Vagina (tissue), 2 donors: ENCODE measurements around the gene ESPN. TPM values are rescaled to one million over a fixed set of nuclear protein-coding genes. Genes with fewer than 3 reads are reported as not detected.

Source experiments
- DNase-seq, 2 donors: peaks; one replicate each; pipeline ENCODE4 v3.0.0-alpha.2; 2017; ENCODE audit errors: extremely low spot score in 2 of 2
- H3K27ac ChIP-seq: fragments of 200-600 bp; sonication (generic); one replicate; pipeline ENCODE4 v1.5.1; 2019
- H3K27me3 ChIP-seq: fragments of 200-600 bp; sonication (generic); one replicate; pipeline ENCODE4 v1.5.1; 2019
- H3K36me3 ChIP-seq, 2 donors: fragments of 200-600 bp; sonication (generic); one replicate each; pipeline ENCODE4 v1.5.1; 2017 to 2019
- H3K4me1 ChIP-seq: fragments of 200-600 bp; sonication (generic); one replicate; pipeline ENCODE4 v1.5.1; 2019
- H3K4me3 ChIP-seq, 2 donors: fragments of 200-600 bp; sonication (generic); 1 replicate in 1 of 2; 2 replicates in 1 of 2; pipeline ENCODE4 v1.5.1; 2016 to 2019
- H3K9me3 ChIP-seq: fragments of 200-600 bp; sonication (generic); one replicate; pipeline ENCODE4 v1.5.1; 2019
- CTCF ChIP-seq, 3 experiments: fragments of 450-650 bp in 2 of 3; fragments of 200-600 bp in 1 of 3; sonication (generic) in 1 of 3; IDR thresholded peaks; one replicate each; pipeline ENCODE4 v1.5.1; 2017 to 2019; ENCODE audit warnings: antibody characterized with exemption in 3 of 3, mild to moderate bottlenecking in 2 of 3, moderate library complexity in 2 of 3
- POLR2A ChIP-seq, 2 donors: fragments of 450-650 bp; IDR thresholded peaks; one replicate each; pipeline ENCODE4 v1.6.1; 2017; ENCODE audit warnings: antibody characterized with exemption in 2 of 2, mild to moderate bottlenecking in 2 of 2, moderate library complexity in 2 of 2
- POLR2AphosphoS5 ChIP-seq, 2 donors: sonication (generic); formaldehyde crosslinking; IDR thresholded peaks; one replicate each; pipeline ENCODE4 v1.9.0; 2017; ENCODE audit warnings: antibody characterized with exemption in 2 of 2, mild to moderate bottlenecking in 2 of 2, low read depth in 1 of 2; ENCODE audit not compliant: insufficient read depth in 1 of 2
- intact Hi-C: fragments of 100-400 bp; cut with DNase I; formaldehyde crosslinking; loops from one replicate; pipeline ENCODE4 v1.15.1; 2023
- total RNA-seq: library from RNA; depleted of rRNA; stranded (reverse); fragments of >200 nt; gene quantifications from one replicate; pipeline ENCODE4 v1.2.3, GENCODE V29; 2016

Gene ESPN
- total RNA-seq, 1 donor from 2014 or later = 77.1 TPM

- Histone ChIP-seq H3K4me3 (peak within 1 kb of the TSS; percentile 47), H3K27me3 (peaks cover 10% of the 10 kb centered on the region), H3K4me1 (peaks cover 45% of the 10 kb centered on the region), H3K9me3 (no peaks in the 10 kb centered on the region), H3K27ac (peak within 1 kb of the TSS; percentile 15), H3K36me3 (no peaks in the 10 kb centered on the region)
- DNase-seq = no peak
- intact Hi-C loops = no loop called here
- TF ChIP-seq POLR2A (IDR thresholded peaks at IDR 0.05) = no peak
- TF ChIP-seq POLR2AphosphoS5 (IDR thresholded peaks at IDR 0.05; ENCODE audit: insufficient read depth in 1 of 2, low read depth in 1 of 2) = no peak
- TF ChIP-seq CTCF (IDR thresholded peaks at IDR 0.05) = no peak
These were observed 4.6 kb upstream of the ESPN start, which contains the start of gene HES2 for GRCh38 chr1:6419804-6420453. HES2 (minus strand) TSS chr1:6419919; CDS start chr1:6419820, 99 bp downstream.

GRCh38 chr1:6420454-6421042 is 4.0 kb upstream of the ESPN start:
- Histone ChIP-seq H3K4me3 (peak overlapping the region; percentile 47), H3K27ac (no peak overlapping the region), H3K9me3 (no peaks in the 10 kb centered on the region), H3K4me1 (peaks cover 51% of the 10 kb centered on the region), H3K36me3 (no peaks in the 10 kb centered on the region), H3K27me3 (peaks cover 16% of the 10 kb centered on the region)
- no peak for DNase-seq
- intact Hi-C loops = no loop called here
- TF ChIP-seq CTCF (IDR thresholded peaks at IDR 0.05) = no peak
- TF ChIP-seq POLR2AphosphoS5 (IDR thresholded peaks at IDR 0.05; ENCODE audit: insufficient read depth in 1 of 2, low read depth in 1 of 2) = no peak
- TF ChIP-seq POLR2A (IDR thresholded peaks at IDR 0.05) = no peak

- no peak for DNase-seq
- no peak for TF ChIP-seq POLR2A (IDR thresholded peaks at IDR 0.05)
- no peak for TF ChIP-seq CTCF (IDR thresholded peaks at IDR 0.05)
- TF ChIP-seq POLR2AphosphoS5 (IDR thresholded peaks at IDR 0.05; ENCODE audit: insufficient read depth in 1 of 2, low read depth in 1 of 2) = no peak
- Histone ChIP-seq H3K4me3 (no peak overlapping the region), H3K9me3 (no peaks in the 10 kb centered on the region), H3K4me1 (peaks cover 58% of the 10 kb centered on the region), H3K36me3 (no peaks in the 10 kb centered on the region), H3K27me3 (peaks cover 18% of the 10 kb centered on the region), H3K27ac (no peak overlapping the region)
- intact Hi-C loops = no loop called here
These were observed 3.3 kb upstream of the ESPN start for GRCh38 chr1:6421266-6421665.

- intact Hi-C loops = no loop called here
- Histone ChIP-seq H3K27me3 (peaks cover 18% of the 10 kb centered on the region), H3K27ac (no peak overlapping the region), H3K9me3 (no peaks in the 10 kb centered on the region), H3K4me3 (no peak overlapping the region), H3K4me1 (peaks cover 58% of the 10 kb centered on the region), H3K36me3 (no peaks in the 10 kb centered on the region)
- DNase-seq = no peak
- TF ChIP-seq CTCF (IDR thresholded peaks at IDR 0.05) = peak in 2 of 3 experiments; percentile 32 to 42
- no peak for TF ChIP-seq POLR2A (IDR thresholded peaks at IDR 0.05)
These were observed 1.1 kb upstream of the ESPN start for GRCh38 chr1:6423321-6423999.
